GM12878 (cell line): ENCODE results near the gene CHN2. TPM values are rescaled to one million over a fixed set of nuclear protein-coding genes. Genes with fewer than 3 reads are reported as not detected.

Experiments used
- ATAC-seq: fragments of 200-7000 bp; cut with Tn5 transposase; 3 replicates; pipeline ENCODE4 v1.9.1; 2020; ENCODE audit warnings: mild to moderate bottlenecking, moderate library complexity
- BruUV-seq: library from RNA; stranded (reverse); fragments of 400-500 nt; replicated peaks from 2 replicates; lab custom pipeline; 2021; lab: Mats Ljungman, UMichigan
- CTCF ChIA-PET: fragments of 300-600 bp; sonication (Branson Sonifier 250); formaldehyde crosslinking; extraction: SDS; loops from one replicate; lab custom pipeline; 2021; ENCODE audit warnings: inconsistent platforms; lab: Yijun Ruan, JAX
- POLR2A ChIA-PET: fragments of 350-600 bp; formaldehyde crosslinking; extraction: SDS; loops from one replicate; lab custom pipeline; 2021; ENCODE audit warnings: inconsistent platforms; lab: Charles Lee
- RAD21 ChIA-PET: fragments of 300-600 bp; sonication (Branson Sonifier 250); formaldehyde crosslinking; loops from one replicate; lab custom pipeline; 2023; ENCODE audit warnings: antibody characterized with exemption; ENCODE audit not compliant: unreplicated experiment; lab: Charles Lee
- SMC1A ChIA-PET: fragments of 300-600 bp; sonication (Branson Sonifier 250); formaldehyde crosslinking; loops from one replicate; lab custom pipeline; 2023; ENCODE audit not compliant: unreplicated experiment, uncharacterized antibody; lab: Charles Lee
- DNase-seq: peaks from one replicate; pipeline ENCODE4 v3.0.0-alpha.2; 2011; ENCODE audit warnings: low read depth, low spot score
- FAIRE-seq: peaks from 3 replicates; lab custom pipeline; 2011; peaks lifted over from hg19 to GRCh38; lab: Jason Lieb, UNC
- H2AFZ ChIP-seq: 2 replicates; pipeline ENCODE4 v1.6.0; 2011; ENCODE audit warnings: low read depth, low read length, control low read depth; ENCODE audit not compliant: control insufficient read depth
- H3K27ac ChIP-seq: 2 replicates; pipeline ENCODE4 v1.5.1; 2011; ENCODE audit warnings: control low read depth; ENCODE audit not compliant: control insufficient read depth, insufficient read depth
- H3K27me3 ChIP-seq, 2 experiments: replicated peaks in 1 of 2; 2 replicates each; pipeline versions ENCODE4 v1.6.0 to v1.6.1; 2011; ENCODE audit warnings: low read length in 1 of 2; ENCODE audit not compliant: control insufficient read depth in 2 of 2, insufficient read depth in 2 of 2
- H3K36me3 ChIP-seq, 2 experiments: 2 replicates each; pipeline ENCODE4 v1.5.1; 2011; ENCODE audit warnings: low read length in 1 of 2; ENCODE audit not compliant: control insufficient read depth in 2 of 2, insufficient read depth in 2 of 2
- H3K4me1 ChIP-seq: 2 replicates; pipeline ENCODE4 v1.6.1; 2011; ENCODE audit warnings: mild to moderate bottlenecking, low read length, moderate library complexity, mixed read lengths; ENCODE audit not compliant: control insufficient read depth, insufficient read depth
- H3K4me2 ChIP-seq: 2 replicates; pipeline ENCODE4 v1.6.0; 2011; ENCODE audit warnings: control low read depth; ENCODE audit not compliant: control insufficient read depth, insufficient read depth
- H3K4me3 ChIP-seq: fragments of 200-600 bp; sonication (generic); 2 replicates; pipeline ENCODE4 v1.5.1; 2016
- H3K79me2 ChIP-seq: 2 replicates; pipeline ENCODE4 v1.6.0; 2011; ENCODE audit warnings: low read length; ENCODE audit not compliant: control insufficient read depth, insufficient read depth
- H3K9ac ChIP-seq: 2 replicates; pipeline ENCODE4 v1.8.0; 2011; ENCODE audit warnings: low read length, control low read depth, mixed read lengths; ENCODE audit not compliant: control insufficient read depth, insufficient read depth
- H3K9me3 ChIP-seq: replicated peaks from 3 replicates; pipeline ENCODE4 v1.5.1; 2011; ENCODE audit warnings: mild to moderate bottlenecking, low read length; ENCODE audit not compliant: control insufficient read depth, insufficient read depth
- H4K20me1 ChIP-seq: 2 replicates; pipeline ENCODE4 v1.6.0; 2011; ENCODE audit not compliant: control insufficient read depth, insufficient read depth
- BACH1 ChIP-seq: fragments of 450-650 bp; IDR thresholded peaks from 2 replicates; pipeline ENCODE4 v1.6.1; 2017; ENCODE audit warnings: mild to moderate bottlenecking, borderline replicate concordance
- CHD1 ChIP-seq: IDR thresholded peaks from 2 replicates; pipeline ENCODE4 v1.6.1; 2012; ENCODE audit warnings: low read depth, low read length, improper control_type of control experiment
- CHD2 ChIP-seq: IDR thresholded peaks from 2 replicates; pipeline ENCODE4 v1.6.1; 2011; ENCODE audit warnings: low read depth, low read length, improper control_type of control experiment, borderline replicate concordance
- EP300 ChIP-seq, 2 experiments: fragments of 150-350 bp in 1 of 2; IDR thresholded peaks; 2 replicates each; pipeline ENCODE4 v1.6.1; 2011 to 2012; ENCODE audit warnings: low read depth in 2 of 2, low read length in 2 of 2, borderline replicate concordance in 1 of 2, improper control_type of control experiment in 1 of 2, inconsistent platforms in 1 of 2; ENCODE audit not compliant: control insufficient read depth in 1 of 2
- HDAC2 ChIP-seq: fragments of 200-600 bp; sonication (generic); IDR thresholded peaks from 2 replicates; pipeline ENCODE4 v1.6.1; 2017
- IRF4 ChIP-seq: IDR thresholded peaks from 2 replicates; pipeline ENCODE4 v1.6.1; 2011; ENCODE audit warnings: low read depth, low read length
- KLF5 ChIP-seq: fragments of 450-650 bp; IDR thresholded peaks from 2 replicates; pipeline ENCODE4 v1.6.1; 2014; ENCODE audit warnings: mild to moderate bottlenecking; ENCODE audit not compliant: partially characterized antibody
- MAX ChIP-seq: IDR thresholded peaks from 2 replicates; pipeline ENCODE4 v1.6.1; 2012; ENCODE audit warnings: low read depth, low read length, improper control_type of control experiment
- NBN ChIP-seq: fragments of 450-650 bp; IDR thresholded peaks from 2 replicates; pipeline ENCODE4 v1.6.1; 2016
- PAX8 ChIP-seq: fragments of 450-650 bp; IDR thresholded peaks from 2 replicates; pipeline ENCODE4 v1.6.1; 2017; ENCODE audit warnings: mild to moderate bottlenecking, moderate library complexity
- PKNOX1 ChIP-seq: fragments of 450-650 bp; IDR thresholded peaks from 2 replicates; pipeline ENCODE4 v1.6.1; 2016; ENCODE audit warnings: mild to moderate bottlenecking
- TCF7 ChIP-seq: IDR thresholded peaks from 2 replicates; pipeline ENCODE4 v1.6.1; 2014; ENCODE audit warnings: antibody characterized with exemption, borderline replicate concordance
- WGBS: methylation state at CpG from one replicate; pipeline ENCODE4 v1.1.6; 2016; ENCODE audit warnings: low lambda C conversion rate; ENCODE audit not compliant: insufficient replicate concordance, insufficient coverage; ENCODE audit errors: missing lambda C conversion rate; 5-methylcytosine and 5-hydroxymethylcytosine counted together
- in situ Hi-C: fragments of 300-500 bp; cut with MboI; formaldehyde crosslinking; loops from 9 replicates; pipeline ENCODE4 v1.14.3; 2018; ENCODE audit warnings: mixed read lengths
- intact Hi-C: fragments of 100-400 bp; cut with micrococcal nuclease; formaldehyde crosslinking; loops from one replicate; pipeline ENCODE4 v1.14.2; 2022; ENCODE audit not compliant: unreplicated experiment
- polyA plus RNA-seq, 11 experiments: library from polyadenylated mRNA; depleted of rRNA in 4 of 11; unstranded in 6 of 11; stranded (reverse) in 5 of 11; fragments of >200 nt; fragmentation: Nextera tagmentation in 4 of 11; fragmentation: Illumina TruSeq in 1 of 11; extraction: Ambion mirVana in 4 of 11; extraction: Trizol in 1 of 11; gene quantifications; 1 replicate in 1 of 11; 2 replicates in 10 of 11; pipeline versions ENCODE4 v1.2.1 to v1.2.3, GENCODE V29; 2011 to 2016; ENCODE audit warnings: inconsistent platforms in 2 of 11, missing spikeins in 2 of 11, low read depth in 1 of 11
- total RNA-seq, 4 experiments: library from RNA; depleted of rRNA in 3 of 4; stranded (reverse); fragments of >200 nt in 3 of 4; fragmentation: Illumina TruSeq in 1 of 4; extraction: Trizol in 1 of 4; gene quantifications; 2 replicates each; pipeline versions ENCODE4 v1.2.1 to v1.2.3, GENCODE V29; 2013 to 2021

Gene CHN2
- total and polyA plus RNA-seq, 10 of the 15 experiments (the other 5 are each of a cell fraction or from before 2014, with no cell fraction given) = 0.11 to 3.8 (median 0.37) TPM; not detected in 2

- ChIA-PET POLR2A (no interaction called here), CTCF (no interaction called here), SMC1A (no interaction called here), RAD21 (no interaction called here)
- Histone ChIP-seq H3K4me3 (no peak overlapping the region), H3K4me2 (no peak overlapping the region), H3K27me3 (no peaks in the 10 kb centered on the region), H3K9me3 (no peaks in the 10 kb centered on the region; the same call in 2 of the 3 replicates), H3K9ac (no peak overlapping the region), H2AFZ (no peak overlapping the region), H3K4me1 (peaks cover 4% of the 10 kb centered on the region), H3K79me2 (no peaks in the 10 kb centered on the region), H4K20me1 (no peaks in the 10 kb centered on the region), H3K27ac (no peak overlapping the region), H3K36me3 (no peaks in the 10 kb centered on the region)
- ATAC-seq (no peak), FAIRE-seq (no peak), DNase-seq (no peak)
- TF ChIP-seq EP300 (IDR thresholded peaks at IDR 0.05; ENCODE audit: borderline replicate concordance in 1 of 2, control insufficient read depth in 1 of 2, low read depth in 2 of 2, low read length in 2 of 2) = no peak
- TF ChIP-seq KLF5 = no peak
- TF ChIP-seq IRF4 = no peak
- no peak for TF ChIP-seq CHD2
- TF ChIP-seq CHD1 = no peak
- TF ChIP-seq PAX8 = no peak
- TF ChIP-seq HDAC2 = no peak
- no peak for TF ChIP-seq NBN
- no peak for TF ChIP-seq PKNOX1
- TF ChIP-seq BACH1 = no peak
- no peak for TF ChIP-seq TCF7
- TF ChIP-seq MAX = no peak
- intact Hi-C loops = no loop called here
- WGBS = 28% methylated on average over 9 of the region's 9 CpGs
- BruUV-seq = no TSS peak
- in situ Hi-C loops = no loop called here
Observed at GRCh38 chr7:29278337-29279069, 83.9 kb downstream of the CHN2 start.
